Measurements from ENCODE around the gene FBL. TPM values are rescaled to one million over a fixed set of nuclear protein-coding genes. Genes with fewer than 3 reads are reported as not detected.

Gene FBL
- polyA plus RNA-seq, 1 of the 3 experiments (the other 2 are of a cell fraction), result 371 TPM

- Histone ChIP-seq H3K4me2 (no peak overlapping the region), H2AFZ (ENCODE audit: low read depth) (no peak overlapping the region), H3K4me1 (ENCODE audit: control insufficient read depth in 1 of 2, insufficient read depth in 2 of 2, low read depth in 1 of 2, low read length in 1 of 2) (peaks cover 8 to 25% of the 10 kb centered on the region in 2 experiments; a peak in 2 of 4 replicates), H3K36me3 (replicated peaks in 1 of 2; ENCODE audit: control insufficient read depth in 1 of 2, insufficient read depth in 2 of 2, low read length in 1 of 2) (no peaks in the 10 kb centered on the region), H3F3A (replicated peaks; ENCODE audit: insufficient read depth) (no peaks in the 10 kb centered on the region), H3K27ac (ENCODE audit: low read depth in 2 of 2, low read length in 1 of 2) (no peak overlapping the region), H3K27me3 (ENCODE audit: insufficient read depth) (no peaks in the 10 kb centered on the region), H3K9me3 (no peaks in the 10 kb centered on the region), H4K20me1 (ENCODE audit: insufficient read depth) (peaks cover 4% of the 10 kb centered on the region), H3K9me2 (no peaks in the 10 kb centered on the region), H3K9ac (no peak overlapping the region), H3K4me3 (ENCODE audit: low read depth in 2 of 2, low read length in 1 of 2) (no peak overlapping the region), H3K79me2 (ENCODE audit: insufficient read depth) (peaks cover 28% of the 10 kb centered on the region)
- no peak for DNase-seq
- no peak for TF ChIP-seq TCF12 (IDR thresholded peaks at IDR 0.05)
- no peak for TF ChIP-seq USF1 (IDR thresholded peaks at IDR 0.05; ENCODE audit: borderline replicate concordance, low read depth)
- TF ChIP-seq TAF1 (IDR thresholded peaks at IDR 0.05; ENCODE audit: borderline replicate concordance, low read depth, low read length), result no peak
- TF ChIP-seq RXRA (IDR thresholded peaks at IDR 0.05; ENCODE audit: borderline replicate concordance, low read depth), result no peak
- TF ChIP-seq CTCF (IDR thresholded peaks at IDR 0.05), result no peak
- no peak for TF ChIP-seq ZBTB33 (IDR thresholded peaks at IDR 0.05; ENCODE audit: borderline replicate concordance, low read depth)
- TF ChIP-seq RAD21 (IDR thresholded peaks at IDR 0.05; ENCODE audit: low read length), result no peak
- no peak for TF ChIP-seq GATA2 (CRISPR knock-in tag; IDR thresholded peaks at IDR 0.05)
- no peak for TF ChIP-seq FOSL2 (IDR thresholded peaks at IDR 0.05; ENCODE audit: borderline replicate concordance, low read depth)
- TF ChIP-seq EZH2phosphoT487 (IDR thresholded peaks at IDR 0.05; ENCODE audit: borderline replicate concordance, low read depth), result no peak
- TF ChIP-seq MAX (IDR thresholded peaks at IDR 0.05; ENCODE audit: low read depth), result no peak
- TF ChIP-seq RCOR1 (IDR thresholded peaks at IDR 0.05; ENCODE audit: low read length), result no peak
- no peak for TF ChIP-seq REST (IDR thresholded peaks at IDR 0.05; ENCODE audit: low read depth, low read length)
- WGBS (ENCODE audit: low lambda C conversion rate), result 71% methylated on average over 3 of the region's 4 CpGs
- CTCF ChIA-PET, result no interaction called here
- POLR2A ChIA-PET, result no interaction called here
Observed at GRCh38 chr19:39848392-39848791, 2.2 kb upstream of the FBL start.
